ENCODE measurements around the gene MPHOSPH9. TPM values are rescaled to one million over a fixed set of nuclear protein-coding genes. Genes with fewer than 3 reads are reported as not detected.

Gene MPHOSPH9
- total and polyA plus RNA-seq, 2 donors (not counting 3 experiments of a cell fraction or from before 2014, with no cell fraction given) = 7.8 to 42.4 TPM

- ChIA-PET POLR2A (interaction anchor here (0.8 to 2.1 kb wide), 15 partner anchors 9 to 361 kb away, joined by 3 to 23 read pairs (median 5); partner anchors contain the start of gene OGFOD2), CTCF (interaction anchor here (0.6 to 13.1 kb wide), 9 partner anchors 33 to 387 kb away, joined by 3 to 255 read pairs (median 4); partner anchors contain the start of gene DDX55)
- Histone ChIP-seq H3K36me3 (ENCODE audit: control insufficient read depth in 2 of 2, extremely low read depth in 1 of 2, insufficient read depth in 2 of 2, low read length in 2 of 2) (no peaks in the 10 kb centered on the region), H3K4me1 (ENCODE audit: control insufficient read depth, extremely low read depth, insufficient read depth, low read length) (peaks cover 21% of the 10 kb centered on the region), H3K9me3 (replicated peaks; ENCODE audit: control insufficient read depth, insufficient read depth, low read length) (no peaks in the 10 kb centered on the region), H3K9ac (replicated peaks; ENCODE audit: extremely low read depth, insufficient read depth, low read length) (peak overlapping the region; percentile 98), H2AFZ (ENCODE audit: low read depth, low read length) (peak overlapping the region; percentile 98), H3K79me2 (ENCODE audit: control insufficient read depth, insufficient read depth, low read length) (peaks cover 57% of the 10 kb centered on the region), H3K9me1 (replicated peaks; ENCODE audit: control insufficient read depth, extremely low read depth, insufficient read depth, low read length) (no peaks in the 10 kb centered on the region), H3K4me3 (replicated peaks in 1 of 3; ENCODE audit: insufficient read depth in 1 of 3, low read depth in 1 of 3, low read length in 3 of 3) (peak overlapping the region; percentile 65 to 100 (median 99)), H3K4me2 (ENCODE audit: insufficient read depth, low read length) (peak overlapping the region; percentile 97), H4K20me1 (replicated peaks; ENCODE audit: control insufficient read depth, extremely low read depth, insufficient read depth, low read length) (no peaks in the 10 kb centered on the region), H3K27me3 (ENCODE audit: control insufficient read depth in 2 of 2, insufficient read depth in 2 of 2, low read length in 2 of 2) (no peaks in the 10 kb centered on the region), H3K27ac (ENCODE audit: insufficient read depth, low read depth, low read length) (peak overlapping the region; percentile 86)
- no peak for DNase-seq (ENCODE audit: low read depth, low spot score)
- no TSS peak for BruUV-seq (replicated peaks)
- intact Hi-C loops (cut with micrococcal nuclease) = loop anchor here (2.0 to 5.0 kb wide), 2 partner anchors 80 to 257 kb away; partner anchors contain the start of genes OGFOD2 and PITPNM2
- dilution Hi-C loops (cut with MboI; ENCODE audit: extremely low pct_ligation_motif_present, low sequenced_read_pairs) = no loop called here
- FAIRE-seq = no peak
- TF ChIP-seq MYC (IDR thresholded peaks at IDR 0.05; ENCODE audit: low read depth, low read length) = no peak
- TF ChIP-seq MAX (IDR thresholded peaks at IDR 0.05; ENCODE audit: insufficient read depth, insufficient read length) = no peak
- TF ChIP-seq POLR2A (IDR thresholded peaks at IDR 0.05; ENCODE audit: low read depth, low read length) = no peak
- TF ChIP-seq CTCF (IDR thresholded peaks at IDR 0.05; ENCODE audit: extremely low read depth in 1 of 2, insufficient read depth in 1 of 2, low read depth in 1 of 2, low read length in 2 of 2) = no peak
- TF ChIP-seq POLR2AphosphoS5 (IDR thresholded peaks at IDR 0.05; ENCODE audit: insufficient read depth, low read depth, low read length) = no peak
- no peak for TF ChIP-seq FOS (IDR thresholded peaks at IDR 0.05; ENCODE audit: borderline replicate concordance, insufficient read depth, low read length)
- no peak for TF ChIP-seq JUN (IDR thresholded peaks at IDR 0.05; ENCODE audit: borderline replicate concordance, insufficient read depth, insufficient read length, low read depth)
- no peak for TF ChIP-seq GATA2 (IDR thresholded peaks at IDR 0.05; ENCODE audit: insufficient read depth, insufficient read length, low read depth, low read length)
- TF ChIP-seq EZH2 (IDR thresholded peaks at IDR 0.05; ENCODE audit: borderline replicate concordance, low read depth, low read length, severe bottlenecking) = no peak
These were observed 1.0 kb downstream of the MPHOSPH9 start for GRCh38 chr12:123231931-123232330.
